Upper lobe of left lung (tissue), 4 donors: Measurements from ENCODE around the gene FILIP1L.

ENCODE experiments used
- POLR2AphosphoS5 ChIP-seq, 2 donors: sonication (generic); formaldehyde crosslinking; IDR thresholded peaks; one replicate each; pipeline ENCODE4 v1.5.1; 2017; ENCODE audit warnings: antibody characterized with exemption in 2 of 2
- TF ChIP-seq, protein P1 (sequence below), 6 experiments: fragments of 450-650 bp in 4 of 6; fragments of 200-600 bp in 2 of 6; sonication (generic) in 2 of 6; IDR thresholded peaks; one replicate each; pipeline ENCODE4 v1.5.1; 2016 to 2019; ENCODE audit warnings: antibody characterized with exemption in 6 of 6

DNA sequence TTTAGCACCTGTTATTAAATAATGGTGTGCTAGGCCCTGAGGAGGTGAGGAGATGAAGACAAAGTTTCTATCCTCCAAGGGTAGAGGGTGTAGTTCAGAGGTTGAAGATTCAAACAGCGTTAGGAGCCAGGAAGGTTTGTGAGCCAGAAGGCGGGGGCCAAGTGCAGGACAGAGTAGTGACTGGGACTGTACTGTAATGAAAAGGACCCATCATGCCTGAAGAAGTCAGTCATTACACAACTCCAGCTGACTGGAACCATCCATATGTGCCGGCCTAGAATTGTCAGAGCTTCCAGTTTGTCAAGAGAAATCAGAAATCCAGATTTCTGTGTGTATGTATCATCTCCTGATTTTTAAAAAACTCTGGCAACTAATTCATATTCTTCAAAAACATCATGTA is 54.8 kb downstream of the FILIP1L start:
- TF ChIP-seq, protein P1, sequence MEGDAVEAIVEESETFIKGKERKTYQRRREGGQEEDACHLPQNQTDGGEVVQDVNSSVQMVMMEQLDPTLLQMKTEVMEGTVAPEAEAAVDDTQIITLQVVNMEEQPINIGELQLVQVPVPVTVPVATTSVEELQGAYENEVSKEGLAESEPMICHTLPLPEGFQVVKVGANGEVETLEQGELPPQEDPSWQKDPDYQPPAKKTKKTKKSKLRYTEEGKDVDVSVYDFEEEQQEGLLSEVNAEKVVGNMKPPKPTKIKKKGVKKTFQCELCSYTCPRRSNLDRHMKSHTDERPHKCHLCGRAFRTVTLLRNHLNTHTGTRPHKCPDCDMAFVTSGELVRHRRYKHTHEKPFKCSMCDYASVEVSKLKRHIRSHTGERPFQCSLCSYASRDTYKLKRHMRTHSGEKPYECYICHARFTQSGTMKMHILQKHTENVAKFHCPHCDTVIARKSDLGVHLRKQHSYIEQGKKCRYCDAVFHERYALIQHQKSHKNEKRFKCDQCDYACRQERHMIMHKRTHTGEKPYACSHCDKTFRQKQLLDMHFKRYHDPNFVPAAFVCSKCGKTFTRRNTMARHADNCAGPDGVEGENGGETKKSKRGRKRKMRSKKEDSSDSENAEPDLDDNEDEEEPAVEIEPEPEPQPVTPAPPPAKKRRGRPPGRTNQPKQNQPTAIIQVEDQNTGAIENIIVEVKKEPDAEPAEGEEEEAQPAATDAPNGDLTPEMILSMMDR (IDR thresholded peaks at IDR 0.05): no peak
- no peak for TF ChIP-seq POLR2AphosphoS5 (IDR thresholded peaks at IDR 0.05)
